Esophagus squamous epithelium (tissue), 5 donors: ENCODE measurements around the gene RBBP4. TPM values are rescaled to one million over a fixed set of nuclear protein-coding genes. Genes with fewer than 3 reads are reported as not detected.

ENCODE experiments used
- DNase-seq: peaks from one replicate; lab custom pipeline; 2025; lab: John Stamatoyannopoulos, UW
- H3K27ac ChIP-seq, 4 donors: fragments of 200-600 bp; sonication (generic); one replicate each; pipeline ENCODE4 v1.5.1; 2016 to 2019; ENCODE audit warnings: mild to moderate bottlenecking in 1 of 4
- H3K27me3 ChIP-seq, 4 donors: fragments of 200-600 bp; sonication (generic); 1 replicate in 3 of 4; 2 replicates in 1 of 4; pipeline versions ENCODE4 v1.5.1 to v1.6.0; 2017 to 2021; ENCODE audit warnings: antibody characterized with exemption in 1 of 4
- H3K36me3 ChIP-seq, 3 donors: fragments of 200-600 bp; sonication (generic); one replicate each; pipeline ENCODE4 v1.5.1; 2016 to 2019
- H3K4me1 ChIP-seq, 3 donors: fragments of 200-600 bp; sonication (generic); one replicate each; pipeline ENCODE4 v1.5.1; 2017 to 2019
- H3K4me3 ChIP-seq, 4 donors: fragments of 200-600 bp; sonication (generic); 1 replicate in 3 of 4; 2 replicates in 1 of 4; pipeline ENCODE4 v1.5.1; 2016 to 2019; ENCODE audit warnings: mild to moderate bottlenecking in 2 of 4, moderate library complexity in 1 of 4
- H3K9me3 ChIP-seq, 3 donors: fragments of 200-600 bp; sonication (generic); one replicate each; pipeline ENCODE4 v1.5.1; 2016 to 2019
- POLR2A ChIP-seq, 4 donors: fragments of 450-650 bp; IDR thresholded peaks; one replicate each; pipeline ENCODE4 v1.6.1; 2017; ENCODE audit warnings: antibody characterized with exemption in 4 of 4, mild to moderate bottlenecking in 4 of 4, moderate library complexity in 3 of 4
- WGBS, 2 donors: methylation state at CpG; one replicate each; pipeline ENCODE4 v1.1.5; 2018; 5-methylcytosine and 5-hydroxymethylcytosine counted together
- intact Hi-C: fragments of 100-400 bp; cut with DNase I; formaldehyde crosslinking; loops from one replicate; pipeline ENCODE4 v1.15.0; 2022
- total RNA-seq, 4 donors: library from RNA; depleted of rRNA; stranded (reverse); fragments of >200 nt; gene quantifications; one replicate each; pipeline ENCODE4 v1.1.0, GENCODE V29; 2016
- TF ChIP-seq, protein P1 (sequence below), 6 experiments: fragments of 450-650 bp in 4 of 6; fragments of 200-600 bp in 2 of 6; sonication (generic) in 2 of 6; IDR thresholded peaks; one replicate each; pipeline ENCODE4 v1.5.1; 2016 to 2019; ENCODE audit warnings: antibody characterized with exemption in 6 of 6, mild to moderate bottlenecking in 4 of 6, moderate library complexity in 4 of 6
- donor health status: DM: yes; HTN: yes; CAD: no.

The RBBP4 gene
- total RNA-seq, 4 donors from 2014 or later, result 59.6 to 102 (median 85.1) TPM

DNA sequence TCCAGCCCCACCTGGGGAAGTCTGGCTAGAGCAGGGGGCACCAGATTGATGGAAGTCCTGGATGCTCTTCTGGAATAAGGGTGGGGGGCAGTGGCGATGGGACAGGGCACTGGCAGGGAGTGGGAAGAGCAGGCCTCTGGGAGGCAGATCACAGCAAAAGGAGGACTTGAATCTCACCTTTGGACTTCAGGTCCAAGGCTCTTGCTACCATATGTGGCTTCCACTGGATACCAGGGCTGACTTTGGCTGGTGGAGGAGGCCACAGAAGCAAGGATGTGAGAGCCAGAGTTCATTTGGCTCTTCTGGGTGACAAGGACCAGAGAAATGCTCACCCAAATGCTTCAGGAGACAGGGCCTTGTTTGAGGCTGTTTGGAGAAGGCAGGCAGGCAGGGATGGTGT, 67.5 kb downstream of the RBBP4 start:
- TF ChIP-seq, protein P1, sequence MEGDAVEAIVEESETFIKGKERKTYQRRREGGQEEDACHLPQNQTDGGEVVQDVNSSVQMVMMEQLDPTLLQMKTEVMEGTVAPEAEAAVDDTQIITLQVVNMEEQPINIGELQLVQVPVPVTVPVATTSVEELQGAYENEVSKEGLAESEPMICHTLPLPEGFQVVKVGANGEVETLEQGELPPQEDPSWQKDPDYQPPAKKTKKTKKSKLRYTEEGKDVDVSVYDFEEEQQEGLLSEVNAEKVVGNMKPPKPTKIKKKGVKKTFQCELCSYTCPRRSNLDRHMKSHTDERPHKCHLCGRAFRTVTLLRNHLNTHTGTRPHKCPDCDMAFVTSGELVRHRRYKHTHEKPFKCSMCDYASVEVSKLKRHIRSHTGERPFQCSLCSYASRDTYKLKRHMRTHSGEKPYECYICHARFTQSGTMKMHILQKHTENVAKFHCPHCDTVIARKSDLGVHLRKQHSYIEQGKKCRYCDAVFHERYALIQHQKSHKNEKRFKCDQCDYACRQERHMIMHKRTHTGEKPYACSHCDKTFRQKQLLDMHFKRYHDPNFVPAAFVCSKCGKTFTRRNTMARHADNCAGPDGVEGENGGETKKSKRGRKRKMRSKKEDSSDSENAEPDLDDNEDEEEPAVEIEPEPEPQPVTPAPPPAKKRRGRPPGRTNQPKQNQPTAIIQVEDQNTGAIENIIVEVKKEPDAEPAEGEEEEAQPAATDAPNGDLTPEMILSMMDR (IDR thresholded peaks at IDR 0.05), result no peak
- TF ChIP-seq POLR2A (IDR thresholded peaks at IDR 0.05), result no peak
- intact Hi-C loops, result loop anchor here (10.0 kb wide), 1 partner anchor 156 kb away; the partner anchor contains the start of gene FNDC5
- WGBS, 2 donors, result no CpG with 5 or more reads among the region's 1 CpG
- peaks cover 5 to 33% (median 7%) of the 10 kb centered on the region in 3 donors for H3K4me1 ChIP-seq
- no peaks in the 10 kb centered on the region for H3K27me3 ChIP-seq
- no peaks in the 10 kb centered on the region for H3K9me3 ChIP-seq
- no peak for DNase-seq
- H3K4me3 ChIP-seq, result no peak overlapping the region
- H3K27ac ChIP-seq, result no peak overlapping the region
- no peaks in the 10 kb centered on the region for H3K36me3 ChIP-seq

DNA sequence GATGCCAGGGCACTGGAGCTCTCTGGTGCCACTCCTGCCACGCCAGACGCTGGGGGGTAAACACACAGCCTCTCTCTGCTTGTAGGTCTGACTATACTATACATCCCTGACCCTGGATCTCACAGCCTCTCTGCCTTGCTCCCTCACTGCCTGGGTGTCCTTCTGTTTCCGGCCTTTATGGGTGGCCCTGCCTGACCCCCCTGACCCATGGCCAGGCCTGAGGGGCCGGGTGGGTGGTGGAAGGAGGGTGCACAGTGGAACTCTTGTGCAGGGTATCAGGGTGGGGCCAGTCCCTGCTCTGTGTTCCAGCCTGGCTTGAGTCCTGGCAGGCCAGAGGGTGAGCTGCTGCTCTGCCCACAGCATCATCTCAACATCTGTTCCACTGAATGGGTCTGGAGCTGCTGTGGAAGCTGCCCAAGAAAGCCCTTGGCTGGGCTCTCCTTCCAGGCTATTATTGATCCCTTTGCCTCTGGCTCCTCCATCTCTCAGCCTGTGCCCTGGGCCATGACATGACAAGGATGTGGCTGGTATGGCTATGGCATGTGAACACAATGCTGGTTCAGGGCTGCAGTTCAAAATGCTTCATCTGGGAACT, 68.8 kb downstream of the RBBP4 start:
- TF ChIP-seq, protein P1 (IDR thresholded peaks at IDR 0.05), result no peak
- Histone ChIP-seq H3K4me1 (peaks cover 9 to 38% (median 13%) of the 10 kb centered on the region in 3 donors), H3K4me3 (no peak overlapping the region), H3K9me3 (no peaks in the 10 kb centered on the region), H3K27ac (no peak overlapping the region), H3K27me3 (no peaks in the 10 kb centered on the region), H3K36me3 (no peaks in the 10 kb centered on the region)
- no peak for DNase-seq
- WGBS, 2 donors, result no CpG with 5 or more reads among the region's 4 CpGs
- intact Hi-C loops, result loop anchor here (10.0 kb wide), 1 partner anchor 155 kb away; the partner anchor contains the start of gene FNDC5

DNA sequence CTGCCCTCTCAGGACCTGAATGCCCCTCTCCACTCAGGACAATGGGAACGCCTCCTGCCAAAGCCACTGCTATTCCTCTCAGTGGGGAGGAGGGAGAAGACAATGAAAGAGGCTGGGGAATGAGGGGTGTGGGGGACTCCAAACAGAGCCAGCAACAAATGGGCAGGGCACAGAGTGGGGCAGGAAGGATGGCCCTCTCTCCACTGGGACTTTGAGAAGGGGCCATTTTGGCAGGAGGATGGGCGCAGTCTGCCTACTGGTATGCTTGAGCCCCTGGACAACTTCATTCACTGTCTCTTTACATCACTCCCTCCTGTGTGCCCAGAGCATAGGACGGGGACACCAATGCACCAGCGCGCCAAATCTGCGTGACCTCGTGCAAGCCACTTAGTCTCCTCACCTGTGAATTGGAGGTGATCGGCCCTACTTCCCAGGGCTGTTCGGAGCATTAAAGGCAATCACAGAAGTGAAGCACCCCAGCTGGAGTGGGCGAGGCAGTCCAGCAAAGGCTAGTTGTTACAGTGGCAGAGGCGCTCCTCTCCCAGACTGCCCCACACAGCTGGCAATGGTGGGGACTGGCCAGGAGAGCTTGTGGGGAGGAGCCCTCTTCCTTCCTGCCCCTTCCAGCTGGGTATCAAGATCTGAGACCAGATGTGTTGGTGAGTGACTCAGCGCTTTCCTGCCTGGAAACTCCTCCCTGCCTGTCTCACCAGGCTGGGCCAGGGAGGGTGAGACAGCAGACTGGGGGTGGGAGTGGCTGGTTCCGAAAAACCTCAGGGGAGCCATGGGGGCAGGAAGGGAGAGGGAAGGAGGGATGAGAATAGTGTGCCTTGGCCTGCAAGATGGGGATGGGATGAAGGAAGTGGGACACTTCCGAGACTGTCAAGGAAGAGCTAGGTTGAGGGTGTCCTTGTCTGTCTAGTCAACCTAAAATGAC, 73.9 kb downstream of the RBBP4 start:
- Histone ChIP-seq H3K27me3 (no peaks in the 10 kb centered on the region), H3K36me3 (no peaks in the 10 kb centered on the region), H3K9me3 (no peaks in the 10 kb centered on the region), H3K27ac (peak overlapping the region; percentile 79 to 84 (median 84)), H3K4me3 (peak overlapping the region in 2 of 4 donors; percentile 25 to 47), H3K4me1 (peaks cover 14 to 28% (median 18%) of the 10 kb centered on the region in 3 donors)
- TF ChIP-seq, protein P1 (IDR thresholded peaks at IDR 0.05), result no peak
- peak in 2 of 4 donors; percentile 17 to 35 for TF ChIP-seq POLR2A (IDR thresholded peaks at IDR 0.05)
- intact Hi-C loops, result no loop called here
- no peak for DNase-seq
- WGBS, 2 donors, result 18 to 44% methylated on average over 3 to 4 of the region's 14 CpGs

DNA sequence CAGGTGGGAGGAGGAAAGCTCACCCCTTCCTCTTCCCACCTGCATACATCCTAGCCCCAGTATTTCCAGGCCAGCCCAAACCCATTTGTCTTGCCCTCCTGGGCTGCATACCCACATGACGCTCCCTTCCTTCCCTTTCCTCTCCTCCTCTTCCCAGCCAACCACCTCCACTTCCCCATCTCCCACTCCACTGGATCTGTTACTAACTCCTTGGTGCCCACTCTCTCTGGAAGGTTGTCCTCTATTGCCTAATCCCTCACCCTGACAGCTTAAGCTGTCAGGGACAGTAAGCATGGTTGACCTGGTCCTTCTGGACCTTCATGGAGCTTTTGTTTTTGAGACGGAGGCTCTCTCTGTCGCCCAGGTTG, 74.6 kb downstream of the RBBP4 start:
- peak overlapping the region; percentile 79 to 84 (median 84) for H3K27ac ChIP-seq
- no peaks in the 10 kb centered on the region for H3K9me3 ChIP-seq
- whole genome bisulfite sequencing, 2 donors, result 81% methylated on average over 3 of the region's 3 CpGs
- no peaks in the 10 kb centered on the region for H3K27me3 ChIP-seq
- TF ChIP-seq, protein P1 (IDR thresholded peaks at IDR 0.05), result no peak
- TF ChIP-seq POLR2A (IDR thresholded peaks at IDR 0.05), result no peak
- peaks cover 14 to 34% (median 19%) of the 10 kb centered on the region in 3 donors for H3K4me1 ChIP-seq
- H3K4me3 ChIP-seq, result peak overlapping the region in 1 of 4 donors; percentile 47
- intact Hi-C loops, result no loop called here
- no peak for DNase-seq
- no peaks in the 10 kb centered on the region for H3K36me3 ChIP-seq

DNA sequence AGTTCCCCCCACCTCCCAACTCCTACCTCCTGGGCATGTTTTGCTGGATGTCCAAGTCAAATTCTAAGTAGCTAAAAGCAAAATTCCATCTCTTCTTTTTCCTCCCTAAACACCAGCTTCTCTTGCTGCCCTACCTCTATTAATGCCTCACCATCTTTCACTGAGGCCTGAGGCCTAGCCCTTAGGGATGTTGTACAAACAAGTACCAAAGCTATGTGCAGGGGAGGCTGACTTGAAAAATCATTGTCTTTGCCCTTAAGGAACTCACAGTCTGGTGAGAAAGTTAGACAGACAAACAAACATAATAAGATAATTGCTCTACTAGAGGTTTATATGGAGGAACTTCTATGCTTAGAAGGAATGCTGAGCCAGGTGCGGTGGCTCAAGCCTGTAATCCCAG, 76.9 kb downstream of the RBBP4 start:
- Histone ChIP-seq H3K36me3 (no peaks in the 10 kb centered on the region), H3K4me3 (no peak overlapping the region), H3K27me3 (no peaks in the 10 kb centered on the region), H3K9me3 (no peaks in the 10 kb centered on the region), H3K4me1 (peaks cover 14 to 46% (median 23%) of the 10 kb centered on the region in 3 donors), H3K27ac (no peak overlapping the region)
- WGBS, 2 donors, result 92 to 93% methylated on average over 1 of the region's 1 CpG
- no peak for TF ChIP-seq POLR2A (IDR thresholded peaks at IDR 0.05)
- TF ChIP-seq, protein P1 (IDR thresholded peaks at IDR 0.05), result no peak
- no peak for DNase-seq
- intact Hi-C loops, result no loop called here
